Measurements from ENCODE around the gene PCLO. TPM values are rescaled to one million over a fixed set of nuclear protein-coding genes. Genes with fewer than 3 reads are reported as not detected.

PCLO gene
- total RNA-seq, 1 donor from 2014 or later: 5.3 TPM

GRCh38 chr7:82745117-82745516, 417.6 kb downstream of the PCLO start:
- no peak for DNase-seq (ENCODE audit: low spot score in 2 of 2, unreplicated experiment in 2 of 2)
- Mint-ChIP-seq H3K4me1 (peaks cover 9% of the 10 kb centered on the region), H3K36me3 (no peaks in the 10 kb centered on the region), H3K9me3 (no peaks in the 10 kb centered on the region), H3K27me3 (ENCODE audit: low read depth) (no peaks in the 10 kb centered on the region), H3K27ac (no peak overlapping the region), H3K4me3 (no peak overlapping the region)
- TF ChIP-seq, protein P1, sequence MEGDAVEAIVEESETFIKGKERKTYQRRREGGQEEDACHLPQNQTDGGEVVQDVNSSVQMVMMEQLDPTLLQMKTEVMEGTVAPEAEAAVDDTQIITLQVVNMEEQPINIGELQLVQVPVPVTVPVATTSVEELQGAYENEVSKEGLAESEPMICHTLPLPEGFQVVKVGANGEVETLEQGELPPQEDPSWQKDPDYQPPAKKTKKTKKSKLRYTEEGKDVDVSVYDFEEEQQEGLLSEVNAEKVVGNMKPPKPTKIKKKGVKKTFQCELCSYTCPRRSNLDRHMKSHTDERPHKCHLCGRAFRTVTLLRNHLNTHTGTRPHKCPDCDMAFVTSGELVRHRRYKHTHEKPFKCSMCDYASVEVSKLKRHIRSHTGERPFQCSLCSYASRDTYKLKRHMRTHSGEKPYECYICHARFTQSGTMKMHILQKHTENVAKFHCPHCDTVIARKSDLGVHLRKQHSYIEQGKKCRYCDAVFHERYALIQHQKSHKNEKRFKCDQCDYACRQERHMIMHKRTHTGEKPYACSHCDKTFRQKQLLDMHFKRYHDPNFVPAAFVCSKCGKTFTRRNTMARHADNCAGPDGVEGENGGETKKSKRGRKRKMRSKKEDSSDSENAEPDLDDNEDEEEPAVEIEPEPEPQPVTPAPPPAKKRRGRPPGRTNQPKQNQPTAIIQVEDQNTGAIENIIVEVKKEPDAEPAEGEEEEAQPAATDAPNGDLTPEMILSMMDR (IDR thresholded peaks at IDR 0.05; ENCODE audit: unreplicated experiment): no peak

- no peak for DNase-seq (ENCODE audit: low spot score in 2 of 2, unreplicated experiment in 2 of 2)
- Mint-ChIP-seq H3K27ac (no peak overlapping the region), H3K9me3 (no peaks in the 10 kb centered on the region), H3K4me3 (no peak overlapping the region), H3K36me3 (no peaks in the 10 kb centered on the region), H3K27me3 (ENCODE audit: low read depth) (no peaks in the 10 kb centered on the region), H3K4me1 (peaks cover 9% of the 10 kb centered on the region)
- TF ChIP-seq, protein P1 (IDR thresholded peaks at IDR 0.05; ENCODE audit: unreplicated experiment): no peak
Observed at GRCh38 chr7:82742163-82742562, 420.5 kb downstream of the PCLO start.

DNA sequence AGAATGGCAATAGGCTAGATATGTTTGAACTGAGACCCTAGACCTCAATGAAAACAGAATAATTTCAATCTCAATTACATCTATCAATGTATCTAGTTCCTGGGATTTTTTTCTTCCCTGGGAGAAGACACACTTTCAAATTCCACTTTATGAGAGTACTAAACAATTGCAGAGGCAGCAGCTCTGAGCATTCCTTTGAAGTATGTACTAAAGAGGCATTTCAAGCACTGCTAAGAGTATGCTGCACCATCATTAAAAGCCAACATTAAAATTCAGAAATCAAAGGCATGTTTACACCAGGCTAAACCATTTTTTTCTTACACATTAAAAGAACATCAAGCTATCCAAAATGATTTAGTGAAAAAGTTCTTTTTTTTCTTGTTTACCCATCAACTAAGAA, 421.2 kb downstream of the PCLO start:
- Mint-ChIP-seq H3K27me3 (ENCODE audit: low read depth) (no peaks in the 10 kb centered on the region), H3K4me1 (peaks cover 9% of the 10 kb centered on the region), H3K4me3 (no peak overlapping the region), H3K27ac (no peak overlapping the region), H3K36me3 (no peaks in the 10 kb centered on the region), H3K9me3 (no peaks in the 10 kb centered on the region)
- no peak for DNase-seq (ENCODE audit: low spot score in 2 of 2, unreplicated experiment in 2 of 2)
- TF ChIP-seq, protein P1 (IDR thresholded peaks at IDR 0.05; ENCODE audit: unreplicated experiment): no peak

DNA sequence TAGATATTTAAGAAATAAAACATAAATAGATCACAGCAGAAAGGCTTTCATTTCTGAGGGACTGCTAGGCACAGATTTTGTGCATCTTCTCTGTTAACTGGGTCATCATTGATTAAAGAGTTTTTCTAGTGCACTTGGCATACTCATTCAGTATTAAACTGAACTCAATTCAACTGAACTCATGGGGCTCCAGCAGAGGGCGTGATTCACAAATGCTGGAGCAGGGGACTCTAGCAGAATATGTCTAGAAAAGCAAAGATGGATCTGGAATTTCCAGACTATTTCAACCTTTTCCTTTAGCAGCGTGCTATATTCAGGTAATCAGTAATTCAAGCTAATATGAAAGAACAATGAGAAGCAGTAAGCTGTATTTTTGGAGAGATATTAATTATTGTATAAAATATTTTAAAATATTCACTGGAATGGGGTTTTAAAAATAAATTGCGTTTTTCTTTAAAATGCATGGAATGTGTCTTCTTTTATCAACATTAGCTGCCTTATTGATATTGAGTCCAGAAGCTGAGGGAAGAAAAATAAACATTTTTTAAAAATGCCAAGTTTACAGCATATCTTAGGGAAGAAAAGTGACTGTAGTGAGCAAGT, 422.3 kb downstream of the PCLO start:
- no peak overlapping the region for H3K4me3 Mint-ChIP-seq
- peak in 1 of 2 experiments; percentile 45 for DNase-seq (ENCODE audit: low spot score in 2 of 2, unreplicated experiment in 2 of 2)
- H3K4me1 Mint-ChIP-seq: peaks cover 9% of the 10 kb centered on the region
- TF ChIP-seq, protein P1 (IDR thresholded peaks at IDR 0.05; ENCODE audit: unreplicated experiment): peak; percentile 50
- no peaks in the 10 kb centered on the region for H3K27me3 Mint-ChIP-seq (ENCODE audit: low read depth)
- H3K36me3 Mint-ChIP-seq: no peaks in the 10 kb centered on the region
- H3K9me3 Mint-ChIP-seq: no peaks in the 10 kb centered on the region
- no peak overlapping the region for H3K27ac Mint-ChIP-seq

DNA sequence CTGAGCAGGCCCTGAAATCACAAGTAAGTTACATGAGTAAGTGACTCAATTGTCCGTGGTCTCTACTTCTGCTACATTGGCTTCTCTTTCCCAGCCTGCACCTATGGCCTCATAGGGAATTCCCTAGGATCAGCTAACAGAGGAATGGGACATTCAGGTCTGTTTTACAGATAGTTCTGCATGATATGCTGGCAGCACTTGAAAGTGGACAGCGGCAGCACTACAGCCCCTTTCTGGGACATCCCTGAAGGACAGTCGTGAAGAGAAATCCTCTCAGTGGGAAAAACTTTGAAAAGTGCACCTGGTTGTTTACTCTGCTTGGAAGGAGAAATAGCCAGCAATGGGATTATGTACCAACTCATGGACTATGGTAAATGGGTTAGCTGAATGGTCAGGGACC, 426.1 kb downstream of the PCLO start:
- no peaks in the 10 kb centered on the region for H3K36me3 Mint-ChIP-seq
- H3K4me3 Mint-ChIP-seq: no peak overlapping the region
- no peaks in the 10 kb centered on the region for H3K9me3 Mint-ChIP-seq
- no peak overlapping the region for H3K27ac Mint-ChIP-seq
- DNase-seq (ENCODE audit: low spot score in 2 of 2, unreplicated experiment in 2 of 2): no peak
- peaks cover 2% of the 10 kb centered on the region for H3K4me1 Mint-ChIP-seq
- TF ChIP-seq, protein P1 (IDR thresholded peaks at IDR 0.05; ENCODE audit: unreplicated experiment): no peak
- no peaks in the 10 kb centered on the region for H3K27me3 Mint-ChIP-seq (ENCODE audit: low read depth)

- H3K27me3 Mint-ChIP-seq (ENCODE audit: low read depth): no peaks in the 10 kb centered on the region
- no peak overlapping the region for H3K4me3 Mint-ChIP-seq
- no peaks in the 10 kb centered on the region for H3K36me3 Mint-ChIP-seq
- H3K4me1 Mint-ChIP-seq: no peaks in the 10 kb centered on the region
- H3K27ac Mint-ChIP-seq: no peak overlapping the region
- H3K9me3 Mint-ChIP-seq: no peaks in the 10 kb centered on the region
- DNase-seq (ENCODE audit: low spot score in 2 of 2, unreplicated experiment in 2 of 2): no peak
- TF ChIP-seq, protein P1 (IDR thresholded peaks at IDR 0.05; ENCODE audit: unreplicated experiment): no peak
Observed at GRCh38 chr7:82732677-82733076, 430.0 kb downstream of the PCLO start.

Measured in mesothelial cell of epicardium (in vitro differentiated cells).